ENCODE measurements around the gene MYCBPAP. TPM values are rescaled to one million over a fixed set of nuclear protein-coding genes. Genes with fewer than 3 reads are reported as not detected.

Gene MYCBPAP
- polyA plus RNA-seq, 3 donors = not detected

DNA sequence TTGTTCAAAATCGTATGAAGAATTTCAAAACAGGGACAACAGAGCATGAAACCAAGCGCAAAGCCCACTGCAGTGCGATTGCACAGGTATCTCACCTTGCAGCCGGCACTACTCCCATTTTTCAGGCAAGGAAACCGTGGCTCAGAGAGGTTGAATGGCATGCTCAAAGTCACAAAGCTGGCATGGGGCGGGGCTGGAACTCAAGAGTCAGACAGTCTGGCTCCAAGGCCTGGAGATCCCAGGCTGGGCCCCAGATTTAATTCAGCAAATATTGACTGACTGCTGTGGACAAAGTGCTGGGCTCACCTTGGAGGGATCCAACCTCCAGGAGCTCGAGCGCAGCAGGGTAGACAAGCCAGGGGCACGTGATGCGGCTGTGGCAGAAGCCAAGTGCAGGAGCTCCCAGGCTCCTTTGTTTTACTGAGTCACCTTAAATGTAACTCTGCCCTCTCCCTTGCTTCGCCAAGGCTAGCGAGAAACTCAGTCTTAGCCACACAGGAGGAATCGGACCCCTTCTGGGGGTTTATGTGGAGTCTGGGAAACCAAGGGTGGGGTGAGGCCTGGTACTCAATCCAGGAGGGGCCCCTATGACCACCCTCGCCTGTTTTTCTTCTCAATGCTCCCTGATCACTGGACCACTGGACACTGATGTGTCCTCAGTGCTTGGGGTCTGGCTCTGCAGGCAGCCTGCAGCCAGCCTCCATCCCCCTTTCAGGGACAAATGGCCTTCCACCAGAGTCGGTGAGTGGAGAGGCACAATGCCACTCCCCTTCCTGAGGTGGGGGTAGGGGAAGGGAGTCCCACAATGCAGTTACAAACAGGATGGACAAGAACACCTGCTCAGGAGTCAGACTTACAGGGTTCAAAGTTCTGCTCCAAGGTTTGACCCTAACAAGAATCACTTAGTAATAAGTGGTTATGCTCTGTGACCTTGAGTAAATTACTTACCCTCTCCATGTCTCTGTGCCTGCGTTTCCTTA lies 34.8 kb downstream of the MYCBPAP start:
- Histone ChIP-seq H3K9me3 (replicated peaks in 1 of 2; ENCODE audit: control insufficient read depth in 1 of 2, insufficient read depth in 1 of 2, low read length in 2 of 2) (no peaks in the 10 kb centered on the region), H3K9ac (ENCODE audit: insufficient read depth, low read length, poor library complexity, severe bottlenecking) (no peak overlapping the region), H3K27ac (ENCODE audit: low read depth in 1 of 2, low read length in 2 of 2) (no peak overlapping the region), H3K27me3 (ENCODE audit: control insufficient read depth in 2 of 2, insufficient read depth in 2 of 2, low read length in 2 of 2) (no peaks in the 10 kb centered on the region), H3K4me1 (ENCODE audit: control insufficient read depth in 1 of 2, insufficient read depth in 2 of 2, low read length in 2 of 2) (peaks cover 28 to 39% of the 10 kb centered on the region in 2 donors), H3K4me3 (replicated peaks in 1 of 3; ENCODE audit: low read depth in 2 of 3, low read length in 3 of 3) (peak overlapping the region in 1 of 3 experiments; percentile 85), H3K4me2 (replicated peaks; ENCODE audit: extremely low read depth, low read length, poor library complexity, severe bottlenecking) (peak overlapping the region; percentile 99), H2AFZ (ENCODE audit: insufficient read depth, low read depth, low read length, poor library complexity, severe bottlenecking) (no peak overlapping the region), H3K36me3 (replicated peaks in 1 of 2; ENCODE audit: control insufficient read depth in 1 of 2, insufficient read depth in 2 of 2, low read length in 2 of 2) (no peaks in the 10 kb centered on the region), H3K79me2 (ENCODE audit: insufficient read depth, low read length) (no peaks in the 10 kb centered on the region), H4K20me1 (ENCODE audit: insufficient read depth, low read length) (no peaks in the 10 kb centered on the region)
- H3K9me3 Mint-ChIP-seq = no peaks in the 10 kb centered on the region
- peak overlapping the region; percentile 84 to 95 for H3K4me3 Mint-ChIP-seq
- H3K27ac Mint-ChIP-seq = no peak overlapping the region
- H3K36me3 Mint-ChIP-seq = no peaks in the 10 kb centered on the region
- TF ChIP-seq, protein P1, sequence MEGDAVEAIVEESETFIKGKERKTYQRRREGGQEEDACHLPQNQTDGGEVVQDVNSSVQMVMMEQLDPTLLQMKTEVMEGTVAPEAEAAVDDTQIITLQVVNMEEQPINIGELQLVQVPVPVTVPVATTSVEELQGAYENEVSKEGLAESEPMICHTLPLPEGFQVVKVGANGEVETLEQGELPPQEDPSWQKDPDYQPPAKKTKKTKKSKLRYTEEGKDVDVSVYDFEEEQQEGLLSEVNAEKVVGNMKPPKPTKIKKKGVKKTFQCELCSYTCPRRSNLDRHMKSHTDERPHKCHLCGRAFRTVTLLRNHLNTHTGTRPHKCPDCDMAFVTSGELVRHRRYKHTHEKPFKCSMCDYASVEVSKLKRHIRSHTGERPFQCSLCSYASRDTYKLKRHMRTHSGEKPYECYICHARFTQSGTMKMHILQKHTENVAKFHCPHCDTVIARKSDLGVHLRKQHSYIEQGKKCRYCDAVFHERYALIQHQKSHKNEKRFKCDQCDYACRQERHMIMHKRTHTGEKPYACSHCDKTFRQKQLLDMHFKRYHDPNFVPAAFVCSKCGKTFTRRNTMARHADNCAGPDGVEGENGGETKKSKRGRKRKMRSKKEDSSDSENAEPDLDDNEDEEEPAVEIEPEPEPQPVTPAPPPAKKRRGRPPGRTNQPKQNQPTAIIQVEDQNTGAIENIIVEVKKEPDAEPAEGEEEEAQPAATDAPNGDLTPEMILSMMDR (IDR thresholded peaks at IDR 0.05) = no peak
- DNase-seq = no peak
- H3K27me3 Mint-ChIP-seq (ENCODE audit: low read depth in 3 of 3) = peaks cover 11 to 26% (median 18%) of the 10 kb centered on the region in 3 donors
- intact Hi-C loops (cut with micrococcal nuclease) = loop anchor here (5.0 to 10.0 kb wide), 4 partner anchors 58 to 302 kb away; partner anchors contain the start of gene ANKRD40 (in 1 of the 2)
- peaks cover 35% of the 10 kb centered on the region for H3K4me1 Mint-ChIP-seq
- 86% methylated on average over 11 of the region's 16 CpGs for WGBS (ENCODE audit: insufficient coverage)

DNA sequence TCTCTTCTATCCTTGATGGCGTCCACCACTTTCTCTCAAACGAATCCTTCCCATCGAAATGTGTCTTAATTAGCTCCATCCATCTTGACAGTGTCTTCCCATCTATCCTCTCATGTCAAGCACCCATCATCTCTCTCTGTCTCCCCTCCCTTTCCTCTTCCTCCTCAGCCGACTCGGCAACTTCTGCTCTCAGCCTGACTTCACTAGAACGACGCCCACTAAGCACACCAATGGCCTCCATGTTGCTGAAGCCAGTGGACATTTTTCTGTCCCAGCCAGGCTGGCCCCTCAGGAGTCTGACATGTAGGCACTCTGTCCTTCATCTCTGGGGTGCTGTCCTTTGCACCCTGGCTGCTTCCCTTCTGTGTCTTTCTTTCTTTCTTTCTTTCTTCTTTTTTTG lies 36.3 kb downstream of the MYCBPAP start:
- Mint-ChIP-seq H3K4me1 (peaks cover 36% of the 10 kb centered on the region), H3K27ac (peak overlapping the region in 3 of 7 donors; percentile 8 to 80 (median 37)), H3K4me3 (peak overlapping the region in 1 of 2 donors; percentile 40), H3K27me3 (ENCODE audit: low read depth in 3 of 3) (peaks cover 11 to 26% (median 16%) of the 10 kb centered on the region in 3 donors), H3K9me3 (no peaks in the 10 kb centered on the region), H3K36me3 (peaks cover 0 to 4% of the 10 kb centered on the region in 2 donors)
- Histone ChIP-seq H4K20me1 (ENCODE audit: insufficient read depth, low read length) (no peaks in the 10 kb centered on the region), H3K9ac (ENCODE audit: insufficient read depth, low read length, poor library complexity, severe bottlenecking) (no peak overlapping the region), H3K4me3 (replicated peaks in 1 of 3; ENCODE audit: low read depth in 2 of 3, low read length in 3 of 3) (no peak overlapping the region), H3K27ac (ENCODE audit: low read depth in 1 of 2, low read length in 2 of 2) (peak overlapping the region in 1 of 2 donors; percentile 15), H3K9me3 (replicated peaks in 1 of 2; ENCODE audit: control insufficient read depth in 1 of 2, insufficient read depth in 1 of 2, low read length in 2 of 2) (no peaks in the 10 kb centered on the region), H3K27me3 (ENCODE audit: control insufficient read depth in 2 of 2, insufficient read depth in 2 of 2, low read length in 2 of 2) (no peaks in the 10 kb centered on the region), H2AFZ (ENCODE audit: insufficient read depth, low read depth, low read length, poor library complexity, severe bottlenecking) (no peak overlapping the region), H3K4me1 (ENCODE audit: control insufficient read depth in 1 of 2, insufficient read depth in 2 of 2, low read length in 2 of 2) (peaks cover 28 to 40% of the 10 kb centered on the region in 2 donors), H3K4me2 (replicated peaks; ENCODE audit: extremely low read depth, low read length, poor library complexity, severe bottlenecking) (no peak overlapping the region), H3K79me2 (ENCODE audit: insufficient read depth, low read length) (no peaks in the 10 kb centered on the region), H3K36me3 (replicated peaks in 1 of 2; ENCODE audit: control insufficient read depth in 1 of 2, insufficient read depth in 2 of 2, low read length in 2 of 2) (no peaks in the 10 kb centered on the region)
- TF ChIP-seq, protein P1 (IDR thresholded peaks at IDR 0.05) = no peak
- intact Hi-C loops (cut with micrococcal nuclease) = loop anchor here (5.0 to 10.0 kb wide), 4 partner anchors 60 to 300 kb away; partner anchors contain the start of gene ANKRD40 (in 1 of the 2)
- peak in 1 of 3 donors; percentile 18 for DNase-seq
- 43% methylated on average over 7 of the region's 7 CpGs for WGBS (ENCODE audit: insufficient coverage)
